ENCODE results near the gene TBX10. TPM values are rescaled to one million over a fixed set of nuclear protein-coding genes. Genes with fewer than 3 reads are reported as not detected.

Gene TBX10
- polyA plus RNA-seq, 1 donor from 2014 or later, result not detected

GRCh38 chr11:67596753-67597300 lies 42.7 kb downstream of the TBX10 start:
- no peak for TF ChIP-seq EZH2 (IDR thresholded peaks at IDR 0.05; ENCODE audit: borderline replicate concordance, insufficient read depth, low read length, poor library complexity, severe bottlenecking)
- TF ChIP-seq EP300 (conservative IDR thresholded peaks at IDR 0.05; ENCODE audit: poor library complexity, severe bottlenecking), result no peak
- TF ChIP-seq TAF1 (IDR thresholded peaks at IDR 0.05; ENCODE audit: low read depth), result no peak
- no peak for TF ChIP-seq POLR2AphosphoS5 (IDR thresholded peaks at IDR 0.05)
- TF ChIP-seq MXI1 (conservative IDR thresholded peaks at IDR 0.05; ENCODE audit: poor library complexity, severe bottlenecking), result no peak
- no peak for TF ChIP-seq REST (IDR thresholded peaks at IDR 0.05; ENCODE audit: borderline replicate concordance)
- no peak for TF ChIP-seq RAD21 (conservative IDR thresholded peaks at IDR 0.05)
- no peak for TF ChIP-seq SMC3 (conservative IDR thresholded peaks at IDR 0.05; ENCODE audit: poor library complexity)
- no peak for TF ChIP-seq CTCF (IDR thresholded peaks at IDR 0.05; ENCODE audit: poor library complexity, severe bottlenecking)
- no peaks in the 10 kb centered on the region for H3F3A ChIP-seq (ENCODE audit: insufficient read depth, low read length, poor library complexity, severe bottlenecking)

GRCh38 chr11:67594480-67594879 lies 45.1 kb downstream of the TBX10 start:
- H3K4me3 ChIP-seq (ENCODE audit: low read length), result no peak overlapping the region
- no peaks in the 10 kb centered on the region for H3K27me3 ChIP-seq (ENCODE audit: insufficient read depth, low read depth, low read length)
- no peaks in the 10 kb centered on the region for H3K9me3 ChIP-seq (ENCODE audit: low read length)
- H3K4me2 ChIP-seq (ENCODE audit: low read length), result no peak overlapping the region
- H3K9ac ChIP-seq (ENCODE audit: low read length), result no peak overlapping the region
- H3K79me2 ChIP-seq (replicated peaks; ENCODE audit: insufficient read depth, low read length), result no peaks in the 10 kb centered on the region
- H3K27ac ChIP-seq (ENCODE audit: low read length), result no peak overlapping the region
- H2AFZ ChIP-seq (ENCODE audit: low read depth, low read length), result no peak overlapping the region
- no peaks in the 10 kb centered on the region for H3F3A ChIP-seq (ENCODE audit: insufficient read depth, low read length, poor library complexity, severe bottlenecking)
- H3K9me2 ChIP-seq (ENCODE audit: insufficient read depth, low read length), result no peaks in the 10 kb centered on the region
- H3K36me3 ChIP-seq (ENCODE audit: insufficient read depth, low read length), result no peaks in the 10 kb centered on the region
- TF ChIP-seq TAF1 (IDR thresholded peaks at IDR 0.05; ENCODE audit: low read depth) (no peak), CTCF (IDR thresholded peaks at IDR 0.05; ENCODE audit: poor library complexity, severe bottlenecking) (no peak), MXI1 (conservative IDR thresholded peaks at IDR 0.05; ENCODE audit: poor library complexity, severe bottlenecking) (no peak), EP300 (conservative IDR thresholded peaks at IDR 0.05; ENCODE audit: poor library complexity, severe bottlenecking) (no peak), SMC3 (conservative IDR thresholded peaks at IDR 0.05; ENCODE audit: poor library complexity) (no peak), EZH2 (IDR thresholded peaks at IDR 0.05; ENCODE audit: borderline replicate concordance, insufficient read depth, low read length, poor library complexity, severe bottlenecking) (no peak), RAD21 (conservative IDR thresholded peaks at IDR 0.05) (no peak), POLR2AphosphoS5 (IDR thresholded peaks at IDR 0.05) (no peak), REST (IDR thresholded peaks at IDR 0.05; ENCODE audit: borderline replicate concordance) (no peak)
- H4K20me1 ChIP-seq (ENCODE audit: insufficient read depth), result no peaks in the 10 kb centered on the region

More at GRCh38 chr11:67596753-67597300, 42.7 kb downstream of the TBX10 start:
- Histone ChIP-seq H3K27ac (ENCODE audit: low read length) (no peak overlapping the region), H3K36me3 (ENCODE audit: insufficient read depth, low read length) (no peaks in the 10 kb centered on the region), H4K20me1 (ENCODE audit: insufficient read depth) (no peaks in the 10 kb centered on the region), H2AFZ (ENCODE audit: low read depth, low read length) (no peak overlapping the region), H3K4me2 (ENCODE audit: low read length) (no peak overlapping the region), H3K27me3 (ENCODE audit: insufficient read depth, low read depth, low read length) (no peaks in the 10 kb centered on the region), H3K9me3 (ENCODE audit: low read length) (no peaks in the 10 kb centered on the region), H3K9ac (ENCODE audit: low read length) (no peak overlapping the region), H3K79me2 (replicated peaks; ENCODE audit: insufficient read depth, low read length) (no peaks in the 10 kb centered on the region), H3K4me3 (ENCODE audit: low read length) (no peak overlapping the region), H3K9me2 (ENCODE audit: insufficient read depth, low read length) (no peaks in the 10 kb centered on the region)

All from neural cell (in vitro differentiated cells).